ENCODE results near the gene PRKCQ.

DNA sequence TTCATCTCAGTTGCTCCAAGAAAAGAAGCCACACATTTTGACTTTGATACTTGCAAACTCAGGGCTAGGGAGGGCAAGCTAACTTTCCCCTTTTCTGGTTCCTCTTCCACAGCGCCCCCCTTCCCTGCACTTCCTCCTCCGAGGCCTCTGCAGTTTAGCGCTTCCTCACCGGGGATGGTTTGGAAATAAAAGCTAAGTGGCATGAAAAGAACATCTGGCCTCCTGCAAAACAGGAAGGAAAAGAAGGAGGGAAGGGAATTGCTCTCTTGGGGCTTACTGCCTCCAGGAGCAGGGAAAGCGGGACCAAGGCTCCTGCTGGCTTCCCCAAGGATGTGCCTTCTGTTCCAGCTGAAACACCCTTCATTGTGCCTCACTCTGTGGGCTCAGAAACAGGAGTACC lies 42.3 kb downstream of the PRKCQ start:
- no peak for TF ChIP-seq POLR2A (IDR thresholded peaks at IDR 0.05)
- TF ChIP-seq, protein P1, sequence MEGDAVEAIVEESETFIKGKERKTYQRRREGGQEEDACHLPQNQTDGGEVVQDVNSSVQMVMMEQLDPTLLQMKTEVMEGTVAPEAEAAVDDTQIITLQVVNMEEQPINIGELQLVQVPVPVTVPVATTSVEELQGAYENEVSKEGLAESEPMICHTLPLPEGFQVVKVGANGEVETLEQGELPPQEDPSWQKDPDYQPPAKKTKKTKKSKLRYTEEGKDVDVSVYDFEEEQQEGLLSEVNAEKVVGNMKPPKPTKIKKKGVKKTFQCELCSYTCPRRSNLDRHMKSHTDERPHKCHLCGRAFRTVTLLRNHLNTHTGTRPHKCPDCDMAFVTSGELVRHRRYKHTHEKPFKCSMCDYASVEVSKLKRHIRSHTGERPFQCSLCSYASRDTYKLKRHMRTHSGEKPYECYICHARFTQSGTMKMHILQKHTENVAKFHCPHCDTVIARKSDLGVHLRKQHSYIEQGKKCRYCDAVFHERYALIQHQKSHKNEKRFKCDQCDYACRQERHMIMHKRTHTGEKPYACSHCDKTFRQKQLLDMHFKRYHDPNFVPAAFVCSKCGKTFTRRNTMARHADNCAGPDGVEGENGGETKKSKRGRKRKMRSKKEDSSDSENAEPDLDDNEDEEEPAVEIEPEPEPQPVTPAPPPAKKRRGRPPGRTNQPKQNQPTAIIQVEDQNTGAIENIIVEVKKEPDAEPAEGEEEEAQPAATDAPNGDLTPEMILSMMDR (IDR thresholded peaks at IDR 0.05), result no peak

All from uterus (tissue), 2 donors.